ENCODE measurements around the gene ASIC2.

GRCh38 chr17:33204701-33205100 lies 88.4 kb downstream of the ASIC2 start:
- TF ChIP-seq ZNF644 (tag; IDR thresholded peaks at IDR 0.05; ENCODE audit: low read depth) (no peak), NCOR1 (IDR thresholded peaks at IDR 0.05) (no peak), CREM (IDR thresholded peaks at IDR 0.05; ENCODE audit: low read depth) (no peak)
